Activated T-helper 1 cell treated with anti-CD3 and anti-CD28 coated beads, Interleukin-12 subunit alpha, Interleukin-12 subunit beta, Interleukin-2, Interleukin-4 antibody, amounts not matched to agents 30 ng/mL and 10 ng/mL and 1 ng/mL, durations not matched to agents 14 hours and 24 hours and 36 hours (primary cell): ENCODE measurements around the gene TRPV2. TPM values are rescaled to one million over a fixed set of nuclear protein-coding genes. Genes with fewer than 3 reads are reported as not detected.
"Not testable (repeated sequence)": the region's sequence is repeated elsewhere in the genome, so short reads cannot be mapped to it uniquely, and the experiment has no call there.

Source experiments
- DNase-seq: peaks from one replicate; pipeline ENCODE4 v3.0.0; 2021; ENCODE audit warnings: low spot score
- H3K27ac Mint-ChIP-seq: one replicate; pipeline ENCODE4 v1.8.0; 2021; ENCODE audit warnings: mild to moderate bottlenecking, mixed read lengths
- H3K27me3 Mint-ChIP-seq: one replicate; pipeline ENCODE4 v1.8.0; 2022; ENCODE audit warnings: mild to moderate bottlenecking, moderate library complexity, mixed read lengths; ENCODE audit not compliant: insufficient read depth
- H3K36me3 Mint-ChIP-seq: one replicate; pipeline ENCODE4 v1.8.0; 2021; ENCODE audit warnings: low read depth, mixed read lengths
- H3K4me1 Mint-ChIP-seq: one replicate; pipeline ENCODE4 v1.8.0; 2021; ENCODE audit warnings: low read depth, mixed read lengths
- H3K4me3 Mint-ChIP-seq: one replicate; pipeline ENCODE4 v1.8.0; 2021; ENCODE audit warnings: mild to moderate bottlenecking, moderate library complexity, mixed read lengths
- H3K9me3 Mint-ChIP-seq: one replicate; pipeline ENCODE4 v1.8.0; 2021; ENCODE audit warnings: mixed read lengths
- intact Hi-C: fragments of 100-400 bp; cut with micrococcal nuclease; formaldehyde crosslinking; loops from one replicate; pipeline ENCODE4 v1.15.1; 2024
- total RNA-seq: library from RNA; stranded (reverse); gene quantifications from 2 replicates; pipeline ENCODE4 v1.2.3, GENCODE V29; 2022

Gene TRPV2
- total RNA-seq, 1 donor from 2014 or later, result 42.2 TPM

GRCh38 chr17:16430650-16431049, 15.3 kb downstream of the TRPV2 start:
- DNase-seq, result no peak
- no peaks in the 10 kb centered on the region for H3K9me3 Mint-ChIP-seq
- intact Hi-C loops, result loop anchor here (10.0 kb wide), 1 partner anchor 216 kb away; the partner anchor contains the start of genes NCOR1 and PIGL
- H3K4me3 Mint-ChIP-seq, result no peak overlapping the region
- no peak overlapping the region for H3K27ac Mint-ChIP-seq
- peaks cover 25% of the 10 kb centered on the region for H3K36me3 Mint-ChIP-seq
- H3K27me3 Mint-ChIP-seq, result no peaks in the 10 kb centered on the region
- peaks cover 4% of the 10 kb centered on the region for H3K4me1 Mint-ChIP-seq

- Mint-ChIP-seq H3K9me3 (no peaks in the 10 kb centered on the region), H3K4me1 (peaks cover 11% of the 10 kb centered on the region), H3K4me3 (no peak overlapping the region), H3K27me3 (no peaks in the 10 kb centered on the region), H3K36me3 (peaks cover 19% of the 10 kb centered on the region), H3K27ac (no peak overlapping the region)
- DNase-seq, result no peak
- intact Hi-C loops, result loop anchor here (10.0 kb wide), 1 partner anchor 217 kb away; the partner anchor contains the start of genes NCOR1 and PIGL
Measured at GRCh38 chr17:16432017-16432416, 16.6 kb downstream of the TRPV2 start.

GRCh38 chr17:16433514-16433913, 18.1 kb downstream of the TRPV2 start:
- Mint-ChIP-seq H3K27ac (no peak overlapping the region), H3K36me3 (peaks cover 19% of the 10 kb centered on the region), H3K4me3 (no peak overlapping the region), H3K27me3 (no peaks in the 10 kb centered on the region), H3K4me1 (peaks cover 23% of the 10 kb centered on the region), H3K9me3 (no peaks in the 10 kb centered on the region)
- no peak for DNase-seq
- intact Hi-C loops, result loop anchor here (10.0 kb wide), 1 partner anchor 219 kb away; the partner anchor contains the start of genes NCOR1 and PIGL

GRCh38 chr17:16434662-16435061, 19.3 kb downstream of the TRPV2 start:
- intact Hi-C loops, result loop anchor here (10.0 kb wide), 1 partner anchor 220 kb away; the partner anchor contains the start of genes NCOR1 and PIGL
- DNase-seq, result no peak
- Mint-ChIP-seq H3K36me3 (peaks cover 17% of the 10 kb centered on the region), H3K9me3 (no peaks in the 10 kb centered on the region), H3K27me3 (no peaks in the 10 kb centered on the region), H3K4me3 (no peak overlapping the region), H3K27ac (no peak overlapping the region), H3K4me1 (peaks cover 27% of the 10 kb centered on the region)

GRCh38 chr17:16435925-16436886, 20.8 kb downstream of the TRPV2 start:
- Mint-ChIP-seq H3K4me1 (peaks cover 41% of the 10 kb centered on the region), H3K27ac (peak overlapping the region; percentile 41), H3K36me3 (peaks cover 30% of the 10 kb centered on the region), H3K9me3 (no peaks in the 10 kb centered on the region), H3K27me3 (no peaks in the 10 kb centered on the region), H3K4me3 (no peak overlapping the region)
- DNase-seq, result no peak
- intact Hi-C loops, result loop anchor here (10.0 kb wide), 1 partner anchor 221 kb away; the partner anchor contains the start of genes NCOR1 and PIGL

- H3K27me3 Mint-ChIP-seq, result no peaks in the 10 kb centered on the region
- peaks cover 49% of the 10 kb centered on the region for H3K4me1 Mint-ChIP-seq
- no peak for DNase-seq
- no peaks in the 10 kb centered on the region for H3K9me3 Mint-ChIP-seq
- peak overlapping the region; percentile 47 for H3K27ac Mint-ChIP-seq
- no peak overlapping the region for H3K4me3 Mint-ChIP-seq
- peaks cover 39% of the 10 kb centered on the region for H3K36me3 Mint-ChIP-seq
- intact Hi-C loops, result loop anchor here (10.0 kb wide), 1 partner anchor 222 kb away; the partner anchor contains the start of genes NCOR1 and PIGL
Measured at GRCh38 chr17:16437083-16437482, 21.7 kb downstream of the TRPV2 start.

- no peak for DNase-seq
- H3K4me3 Mint-ChIP-seq, result peak overlapping the region; percentile 99
- H3K27ac Mint-ChIP-seq, result peak overlapping the region; percentile 98
- H3K36me3 Mint-ChIP-seq, result peaks cover 44% of the 10 kb centered on the region
- no peaks in the 10 kb centered on the region for H3K27me3 Mint-ChIP-seq
- intact Hi-C loops, result loop anchor here (1.0 to 10.0 kb wide), 10 partner anchors 22 to 409 kb away; partner anchors contain the start of genes CENPV, NCOR1, PIGL and UBB
- H3K4me1 Mint-ChIP-seq, result peaks cover 60% of the 10 kb centered on the region
- H3K9me3 Mint-ChIP-seq, result no peaks in the 10 kb centered on the region
Measured at GRCh38 chr17:16438173-16438556, 22.8 kb downstream of the TRPV2 start.

- Mint-ChIP-seq H3K4me1 (peaks cover 61% of the 10 kb centered on the region), H3K27ac (peak overlapping the region; percentile 98), H3K36me3 (peaks cover 44% of the 10 kb centered on the region), H3K27me3 (no peaks in the 10 kb centered on the region), H3K9me3 (no peaks in the 10 kb centered on the region), H3K4me3 (peak overlapping the region; percentile 99)
- peak; percentile 92 for DNase-seq
- intact Hi-C loops, result loop anchor here (1.0 to 10.0 kb wide), 10 partner anchors 22 to 410 kb away; partner anchors contain the start of genes CENPV, NCOR1, PIGL and UBB
Measured at GRCh38 chr17:16438557-16439302, 23.4 kb downstream of the TRPV2 start.

GRCh38 chr17:16439303-16439791, 24.0 kb downstream of the TRPV2 start:
- Mint-ChIP-seq H3K36me3 (peaks cover 48% of the 10 kb centered on the region), H3K27ac (peak overlapping the region; percentile 98), H3K9me3 (no peaks in the 10 kb centered on the region), H3K27me3 (no peaks in the 10 kb centered on the region), H3K4me1 (peaks cover 61% of the 10 kb centered on the region), H3K4me3 (peak overlapping the region; percentile 99)
- intact Hi-C loops, result loop anchor here (2.0 to 10.0 kb wide), 3 partner anchors 87 to 411 kb away; partner anchors contain the start of genes CENPV, NCOR1 and PIGL
- no peak for DNase-seq

- no peak for DNase-seq
- peak overlapping the region; percentile 99 for H3K4me3 Mint-ChIP-seq
- H3K4me1 Mint-ChIP-seq, result peaks cover 61% of the 10 kb centered on the region
- H3K36me3 Mint-ChIP-seq, result peaks cover 48% of the 10 kb centered on the region
- H3K27ac Mint-ChIP-seq, result peak overlapping the region; percentile 98
- H3K27me3 Mint-ChIP-seq, result no peaks in the 10 kb centered on the region
- intact Hi-C loops, result loop anchor here (2.0 to 10.0 kb wide), 3 partner anchors 87 to 411 kb away; partner anchors contain the start of genes CENPV, NCOR1 and PIGL
- no peaks in the 10 kb centered on the region for H3K9me3 Mint-ChIP-seq
Measured at GRCh38 chr17:16439811-16440351, 24.5 kb downstream of the TRPV2 start.

GRCh38 chr17:16440354-16440753, 25.0 kb downstream of the TRPV2 start:
- DNase-seq, H3K9me3 Mint-ChIP-seq, H3K27me3 Mint-ChIP-seq, intact Hi-C loops: not testable (repeated sequence)
- Mint-ChIP-seq H3K27ac (peak overlapping the region; percentile 98), H3K4me1 (peaks cover 61% of the 10 kb centered on the region), H3K4me3 (peak overlapping the region; percentile 99), H3K36me3 (peaks cover 48% of the 10 kb centered on the region)
